HCT116 (cell line): ENCODE data around the gene CLEC20A. TPM values are rescaled to one million over a fixed set of nuclear protein-coding genes. Genes with fewer than 3 reads are reported as not detected.

Experiments
- ATAC-seq: fragments of 200-7000 bp; cut with Tn5 transposase; 2 replicates; pipeline ENCODE4 v1.9.1; 2020; ENCODE audit warnings: mild to moderate bottlenecking, moderate library complexity
- BruUV-seq: library from RNA; stranded (reverse); fragments of 400-500 nt; replicated peaks from 2 replicates; lab custom pipeline; 2021; lab: Mats Ljungman, UMichigan
- CTCF ChIA-PET: fragments of 300-600 bp; sonication (Branson Sonifier 250); formaldehyde crosslinking; loops from one replicate; lab custom pipeline; 2021; ENCODE audit warnings: antibody characterized with exemption; lab: Charles Lee
- POLR2A ChIA-PET: fragments of 300-600, 350-600 bp; sonication (Branson Sonifier 250); formaldehyde crosslinking; loops from one replicate; lab custom pipeline; 2021; ENCODE audit warnings: antibody characterized with exemption; lab: Charles Lee
- RAD21 ChIA-PET, 2 experiments: fragments of 300-600 bp; sonication (Branson Sonifier 250); formaldehyde crosslinking; loops; one replicate each; lab custom pipeline; 2023; ENCODE audit warnings: low total read pairs in 2 of 2; ENCODE audit not compliant: uncharacterized antibody in 2 of 2, unreplicated experiment in 2 of 2, low non-redundant PET in 1 of 2; lab: Charles Lee
- DNase-seq: peaks from one replicate; pipeline ENCODE4 v3.0.0-alpha.2; 2010; ENCODE audit warnings: low read depth, low spot score
- H2AFZ ChIP-seq: fragments of 200-600 bp; shearing (Covaris generic), sonication (generic); 2 replicates; pipeline ENCODE4 v1.6.1; 2017; ENCODE audit warnings: low read depth, mixed run types, mixed read lengths, antibody characterized with exemption, low read length; ENCODE audit not compliant: poor library complexity, severe bottlenecking
- H3K27ac ChIP-seq: 2 replicates; pipeline ENCODE4 v1.5.1; 2012; ENCODE audit warnings: low read depth, low read length
- H3K27me3 ChIP-seq: fragments of 200-600 bp; sonication (generic); 2 replicates; pipeline ENCODE4 v1.6.1; 2016; ENCODE audit warnings: mixed run types, low read length, mixed read lengths; ENCODE audit not compliant: insufficient read depth
- H3K36me3 ChIP-seq, 2 experiments: fragments of 200-500 bp in 1 of 2; fragments of 200-600 bp in 1 of 2; sonication (Bioruptor generic) in 1 of 2; sonication (generic) in 1 of 2; 2 replicates each; pipeline versions ENCODE4 v1.5.1 to v1.6.1; 2014 to 2016; ENCODE audit warnings: low read length in 2 of 2, inconsistent platforms in 1 of 2, mixed read lengths in 1 of 2, mixed run types in 1 of 2; ENCODE audit not compliant: insufficient read depth in 2 of 2, control insufficient read depth in 1 of 2
- H3K4me1 ChIP-seq, 2 experiments: fragments of 200-600 bp in 1 of 2; sonication (generic) in 1 of 2; 2 replicates each; pipeline versions ENCODE4 v1.5.1 to v1.6.1; 2012 to 2017; ENCODE audit warnings: low read length in 2 of 2, inconsistent platforms in 1 of 2, mild to moderate bottlenecking in 1 of 2, mixed read lengths in 1 of 2, mixed run types in 1 of 2, moderate library complexity in 1 of 2; ENCODE audit not compliant: insufficient read depth in 2 of 2, control insufficient read depth in 1 of 2
- H3K4me2 ChIP-seq: fragments of 200-600 bp; sonication (generic); 2 replicates; pipeline ENCODE4 v1.6.1; 2017; ENCODE audit warnings: mixed run types, low read length, mixed read lengths
- H3K4me3 ChIP-seq, 2 experiments: fragments of 200-600 bp in 1 of 2; sonication (generic) in 1 of 2; replicated peaks in 1 of 2; 2 replicates each; pipeline ENCODE4 v1.5.1; 2011 to 2016; ENCODE audit warnings: low read length in 2 of 2, control low read depth in 1 of 2, low read depth in 1 of 2, mild to moderate bottlenecking in 1 of 2, mixed read lengths in 1 of 2, mixed run types in 1 of 2
- H3K79me2 ChIP-seq: fragments of 200-600 bp; sonication (generic); 2 replicates; pipeline ENCODE4 v1.6.1; 2017; ENCODE audit warnings: mild to moderate bottlenecking, mixed run types, low read length, moderate library complexity, mixed read lengths; ENCODE audit not compliant: insufficient read depth
- H3K9ac ChIP-seq: fragments of 200-600 bp; sonication (generic); 2 replicates; pipeline ENCODE4 v1.6.1; 2016; ENCODE audit warnings: low read length, mixed read lengths
- H3K9me2 ChIP-seq: fragments of 200-600 bp; sonication (generic), shearing (Covaris generic); 2 replicates; pipeline ENCODE4 v1.6.1; 2017; ENCODE audit warnings: mixed run types, mild to moderate bottlenecking, moderate library complexity; ENCODE audit not compliant: insufficient read depth
- H3K9me3 ChIP-seq, 2 experiments: fragments of 200-500 bp in 1 of 2; fragments of 200-600 bp in 1 of 2; sonication (Bioruptor generic) in 1 of 2; sonication (generic) in 1 of 2; 2 replicates each; pipeline ENCODE4 v1.6.1; 2014 to 2017; ENCODE audit warnings: low read length in 2 of 2, mixed read lengths in 2 of 2, inconsistent platforms in 1 of 2, low read depth in 1 of 2, mild to moderate bottlenecking in 1 of 2, mixed run types in 1 of 2, moderate library complexity in 1 of 2; ENCODE audit not compliant: control insufficient read depth in 1 of 2, insufficient read depth in 1 of 2
- H4K20me1 ChIP-seq: fragments of 200-600 bp; sonication (generic), shearing (Covaris generic); 2 replicates; pipeline ENCODE4 v1.6.1; 2017; ENCODE audit warnings: mixed run types, mild to moderate bottlenecking, moderate library complexity; ENCODE audit not compliant: insufficient read depth
- ATF3 ChIP-seq: IDR thresholded peaks from 2 replicates; pipeline ENCODE4 v1.6.1; 2012
- FOSL1 ChIP-seq: IDR thresholded peaks from 2 replicates; pipeline ENCODE4 v1.6.1; 2012; ENCODE audit warnings: low read depth
- JUND ChIP-seq: IDR thresholded peaks from 2 replicates; pipeline ENCODE4 v1.6.1; 2012
- MAX ChIP-seq: IDR thresholded peaks from 2 replicates; pipeline ENCODE4 v1.6.1; 2012
- REST ChIP-seq: IDR thresholded peaks from 2 replicates; pipeline ENCODE4 v1.6.1; 2012; ENCODE audit warnings: low read depth
- SP1 ChIP-seq: IDR thresholded peaks from 2 replicates; pipeline ENCODE4 v1.6.1; 2012; ENCODE audit warnings: low read depth
- ZBTB33 ChIP-seq: IDR thresholded peaks from 2 replicates; pipeline ENCODE4 v1.6.1; 2011; ENCODE audit warnings: mild to moderate bottlenecking, low read length, moderate library complexity; ENCODE audit not compliant: insufficient replicate concordance; ENCODE audit errors: extremely low read depth
- ZFX ChIP-seq: fragments of 450-650 bp; IDR thresholded peaks from 2 replicates; pipeline ENCODE4 v1.6.1; 2017
- ZNF274 ChIP-seq: fragments of 200-500 bp; sonication (Bioruptor generic); IDR thresholded peaks from 2 replicates; pipeline ENCODE4 v1.6.1; 2014; ENCODE audit warnings: mild to moderate bottlenecking, low read depth, low read length, inconsistent platforms
- intact Hi-C: fragments of 100-400 bp; cut with micrococcal nuclease; formaldehyde crosslinking; loops from 2 replicates; pipeline ENCODE4 v1.10.0; 2022
- total RNA-seq: library from RNA; stranded (reverse); gene quantifications from one replicate; pipeline ENCODE4 v1.2.1, GENCODE V29; 2021; ENCODE audit not compliant: unreplicated experiment

The CLEC20A gene
- total RNA-seq, 1 experiment from 2014 or later: not detected

GRCh38 chr1:178456472-178456871 lies 40.3 kb downstream of the CLEC20A start (continued):
- TF ChIP-seq MAX (no peak), ATF3 (no peak), SP1 (no peak), ZBTB33 (no peak), ZFX (no peak)

GRCh38 chr1:178452013-178452412 lies 44.8 kb downstream of the CLEC20A start:
- intact Hi-C loops: no loop called here
- H3K27ac ChIP-seq: no peak overlapping the region
- H3K4me3 ChIP-seq: no peak overlapping the region

More at GRCh38 chr1:178452013-178452412, 44.8 kb downstream of the CLEC20A start:
- ATAC-seq (no peak), DNase-seq (no peak)
- Histone ChIP-seq H3K4me1 (peaks cover 0 to 5% of the 10 kb centered on the region in 2 experiments; a peak in 1 of 4 replicates), H3K9me3 (no peaks in the 10 kb centered on the region), H3K79me2 (no peaks in the 10 kb centered on the region), H3K4me2 (no peak overlapping the region), H3K36me3 (no peaks in the 10 kb centered on the region), H2AFZ (no peak overlapping the region), H3K9ac (no peak overlapping the region), H3K27me3 (no peaks in the 10 kb centered on the region), H3K9me2 (no peaks in the 10 kb centered on the region), H4K20me1 (no peaks in the 10 kb centered on the region)
- ChIA-PET RAD21 (no interaction called here), POLR2A (no interaction called here), CTCF (no interaction called here)
- TF ChIP-seq ATF3 (no peak), FOSL1 (no peak), ZNF274 (no peak), ZBTB33 (no peak), JUND (no peak), REST (no peak)
- BruUV-seq: no TSS peak
